ENCODE data around the gene SLC44A3. TPM values are rescaled to one million over a fixed set of nuclear protein-coding genes. Genes with fewer than 3 reads are reported as not detected.

The SLC44A3 gene
- total RNA-seq, 3 donors from 2014 or later: 2.1 to 12.6 (median 10.5) TPM

DNA sequence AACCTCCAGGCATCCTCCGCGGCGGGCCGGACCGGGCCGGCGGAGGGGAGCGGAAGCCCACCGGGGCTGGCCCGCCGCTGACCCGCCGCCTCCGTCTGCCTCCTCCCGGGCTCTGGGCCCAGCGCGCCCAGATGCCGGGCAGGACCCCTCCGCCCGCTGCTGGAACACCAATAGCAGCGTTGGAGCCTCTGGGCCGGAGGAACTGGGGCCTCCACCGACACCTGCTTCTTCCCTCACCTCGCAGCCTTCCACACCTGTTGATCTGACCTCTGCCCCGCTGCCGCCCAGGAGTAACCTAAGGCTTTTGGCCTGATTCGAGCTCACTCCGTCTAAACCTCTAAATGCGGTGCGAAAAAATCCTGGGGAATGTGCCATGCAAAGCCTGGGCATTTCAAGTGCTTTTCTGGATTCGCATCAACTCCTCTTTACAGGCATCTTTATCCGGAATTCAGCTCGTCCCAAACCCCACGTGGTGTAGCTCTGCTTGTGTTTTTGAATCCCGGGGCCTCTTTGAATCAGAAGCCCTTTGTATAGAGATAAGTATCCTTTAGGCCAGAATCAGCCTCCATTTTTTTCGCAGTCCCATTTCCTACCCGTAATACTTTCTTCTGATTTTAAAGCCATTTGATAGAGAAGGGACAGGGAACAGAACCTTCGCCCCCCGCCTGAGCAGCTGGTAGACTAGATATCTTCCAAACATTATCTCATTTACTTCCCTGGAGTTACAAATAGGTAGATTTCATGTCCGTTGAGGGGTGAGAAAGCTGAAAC, 107.4 kb downstream of the SLC44A3 start:
- no peaks in the 10 kb centered on the region for H3K36me3 ChIP-seq
- TF ChIP-seq POLR2A (IDR thresholded peaks at IDR 0.05): no peak
- TF ChIP-seq POLR2AphosphoS5 (IDR thresholded peaks at IDR 0.05): no peak
- TF ChIP-seq, protein P1, sequence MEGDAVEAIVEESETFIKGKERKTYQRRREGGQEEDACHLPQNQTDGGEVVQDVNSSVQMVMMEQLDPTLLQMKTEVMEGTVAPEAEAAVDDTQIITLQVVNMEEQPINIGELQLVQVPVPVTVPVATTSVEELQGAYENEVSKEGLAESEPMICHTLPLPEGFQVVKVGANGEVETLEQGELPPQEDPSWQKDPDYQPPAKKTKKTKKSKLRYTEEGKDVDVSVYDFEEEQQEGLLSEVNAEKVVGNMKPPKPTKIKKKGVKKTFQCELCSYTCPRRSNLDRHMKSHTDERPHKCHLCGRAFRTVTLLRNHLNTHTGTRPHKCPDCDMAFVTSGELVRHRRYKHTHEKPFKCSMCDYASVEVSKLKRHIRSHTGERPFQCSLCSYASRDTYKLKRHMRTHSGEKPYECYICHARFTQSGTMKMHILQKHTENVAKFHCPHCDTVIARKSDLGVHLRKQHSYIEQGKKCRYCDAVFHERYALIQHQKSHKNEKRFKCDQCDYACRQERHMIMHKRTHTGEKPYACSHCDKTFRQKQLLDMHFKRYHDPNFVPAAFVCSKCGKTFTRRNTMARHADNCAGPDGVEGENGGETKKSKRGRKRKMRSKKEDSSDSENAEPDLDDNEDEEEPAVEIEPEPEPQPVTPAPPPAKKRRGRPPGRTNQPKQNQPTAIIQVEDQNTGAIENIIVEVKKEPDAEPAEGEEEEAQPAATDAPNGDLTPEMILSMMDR (IDR thresholded peaks at IDR 0.05): no peak
- H3K4me1 ChIP-seq: peaks cover 0 to 5% of the 10 kb centered on the region in 2 donors
- H3K27ac ChIP-seq: peak overlapping the region; percentile 96 to 99
- H3K27me3 ChIP-seq: no peaks in the 10 kb centered on the region
- peak in 1 of 2 donors; percentile 37 for DNase-seq (ENCODE audit: low spot score in 2 of 2)
- intact Hi-C loops (cut with DNase I; ENCODE audit: low total_unique reads): loop anchor here (10.0 kb wide), 1 partner anchor 63 kb away; no protein-coding TSS in a partner anchor
- H3K4me3 ChIP-seq: peak overlapping the region; percentile 64 to 96 (median 94)
- H3K9me3 ChIP-seq: no peaks in the 10 kb centered on the region

DNA sequence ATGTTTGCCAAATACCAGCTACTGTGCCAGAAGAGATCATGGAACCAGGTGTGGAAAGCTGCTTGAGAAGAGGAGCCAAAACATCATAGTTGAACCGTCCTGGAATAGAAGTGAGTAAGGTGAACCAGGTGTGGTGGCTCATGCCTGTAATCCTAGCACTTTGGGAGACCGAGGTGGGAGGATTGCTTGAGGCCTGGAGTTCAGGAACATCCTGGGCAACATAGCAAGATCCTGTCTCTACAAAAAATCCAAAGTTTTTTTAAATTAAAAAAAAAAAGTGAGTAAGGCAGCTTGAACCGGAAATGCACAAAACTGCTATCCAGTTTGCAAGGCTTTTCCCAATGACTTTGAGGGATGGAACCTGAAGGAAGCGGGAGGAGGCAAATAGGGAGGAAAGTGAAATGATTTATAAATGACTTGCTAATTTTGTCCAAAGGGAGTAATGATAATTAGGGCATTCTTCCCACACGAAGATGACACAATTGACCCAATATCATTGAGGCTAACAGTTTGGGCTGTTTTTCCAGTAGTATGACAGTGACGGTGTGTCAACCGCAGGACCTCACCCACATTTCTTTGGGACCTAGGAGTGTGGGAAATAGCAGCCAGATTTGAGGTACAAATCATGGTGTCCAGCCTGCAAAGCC, 108.3 kb downstream of the SLC44A3 start:
- TF ChIP-seq POLR2AphosphoS5 (IDR thresholded peaks at IDR 0.05): no peak
- TF ChIP-seq POLR2A (IDR thresholded peaks at IDR 0.05): no peak
- TF ChIP-seq, protein P1 (IDR thresholded peaks at IDR 0.05): no peak
- H3K36me3 ChIP-seq: no peaks in the 10 kb centered on the region
- H3K27ac ChIP-seq: peak overlapping the region; percentile 96 to 99
- H3K27me3 ChIP-seq: no peaks in the 10 kb centered on the region
- peak overlapping the region in 2 of 3 donors; percentile 94 to 96 for H3K4me3 ChIP-seq
- H3K4me1 ChIP-seq: peaks cover 0 to 5% of the 10 kb centered on the region in 2 donors
- DNase-seq (ENCODE audit: low spot score in 2 of 2): no peak
- intact Hi-C loops (cut with DNase I; ENCODE audit: low total_unique reads): loop anchor here (10.0 kb wide), 1 partner anchor 64 kb away; no protein-coding TSS in a partner anchor
- H3K9me3 ChIP-seq: no peaks in the 10 kb centered on the region

DNA sequence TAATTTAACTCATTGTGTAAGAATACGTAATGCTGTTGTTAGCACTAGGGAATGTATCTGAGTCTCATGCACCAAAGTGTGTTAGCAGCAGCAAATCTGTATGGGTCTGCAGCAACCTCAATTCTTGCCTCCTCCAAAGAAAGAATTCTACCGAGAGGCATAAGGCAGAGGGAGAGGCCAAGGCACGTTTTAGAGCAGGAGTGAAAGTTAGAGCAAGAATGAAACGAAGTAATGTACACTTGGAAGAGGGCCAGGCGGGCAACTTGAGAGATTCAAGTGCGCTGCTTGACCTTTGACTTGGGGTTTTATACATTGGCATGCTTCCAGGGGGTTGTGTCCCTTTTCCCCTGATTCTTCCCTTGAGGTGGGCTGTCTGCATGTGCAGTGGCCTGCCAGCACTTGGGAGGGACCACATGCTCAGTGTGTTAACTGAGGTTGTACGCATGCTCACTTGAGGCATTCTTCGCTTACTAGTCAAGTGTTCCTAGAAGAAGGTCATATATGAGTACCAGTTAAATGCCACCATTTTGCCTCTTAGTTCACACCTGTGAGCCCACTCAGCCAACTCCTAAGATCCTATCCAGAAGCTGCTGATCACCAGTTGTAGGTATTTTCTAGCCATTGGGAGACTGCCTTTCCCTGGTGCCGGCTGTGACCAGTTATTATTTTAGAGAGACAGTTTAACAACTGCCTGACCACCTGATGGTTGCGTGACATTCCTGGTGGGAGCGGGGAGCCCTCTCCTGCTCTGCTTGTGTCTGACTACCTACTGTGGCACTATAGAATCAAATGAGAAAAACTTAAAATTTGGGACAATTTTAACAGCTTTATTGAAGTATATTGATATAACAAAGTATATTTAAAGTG, 109.4 kb downstream of the SLC44A3 start:
- intact Hi-C loops (cut with DNase I; ENCODE audit: low total_unique reads): loop anchor here (10.0 kb wide), 1 partner anchor 65 kb away; no protein-coding TSS in a partner anchor
- Histone ChIP-seq H3K27me3 (no peaks in the 10 kb centered on the region), H3K27ac (peak overlapping the region in 1 of 2 donors; percentile 50), H3K4me1 (no peaks in the 10 kb centered on the region), H3K36me3 (no peaks in the 10 kb centered on the region), H3K9me3 (no peaks in the 10 kb centered on the region), H3K4me3 (peak overlapping the region in 2 of 3 donors; percentile 10 to 96)
- TF ChIP-seq POLR2A (IDR thresholded peaks at IDR 0.05) (no peak), POLR2AphosphoS5 (IDR thresholded peaks at IDR 0.05) (no peak)
- TF ChIP-seq, protein P1 (IDR thresholded peaks at IDR 0.05): no peak
- no peak for DNase-seq (ENCODE audit: low spot score in 2 of 2)

DNA sequence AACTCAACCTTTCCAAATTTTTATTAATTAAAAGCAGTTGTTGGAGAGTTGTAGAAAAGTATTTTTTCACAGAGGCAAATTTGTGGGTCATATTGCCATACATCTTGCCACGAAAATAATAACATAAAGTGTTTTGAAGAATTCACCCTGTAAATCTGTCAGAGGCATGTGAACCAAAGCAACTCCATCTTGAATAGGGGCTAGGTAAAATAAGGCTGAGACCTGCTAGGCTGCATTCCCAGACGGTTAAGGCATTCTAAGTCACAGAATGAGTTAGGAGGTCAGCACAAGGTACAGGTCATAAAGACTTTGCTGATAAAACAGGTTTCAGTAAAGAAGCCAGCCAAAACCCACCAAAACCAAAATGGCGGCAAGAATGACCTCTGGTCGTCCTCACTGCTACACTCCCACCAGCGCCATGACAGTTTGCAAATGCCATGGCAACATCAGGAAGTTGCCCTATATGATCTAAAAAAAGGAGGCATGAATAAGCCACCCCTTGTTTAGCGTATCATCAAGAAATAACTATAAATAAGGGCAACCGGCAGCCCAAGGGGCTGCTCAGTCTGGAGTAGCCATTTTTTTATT, 111.2 kb downstream of the SLC44A3 start:
- H3K27ac ChIP-seq: no peak overlapping the region
- H3K36me3 ChIP-seq: no peaks in the 10 kb centered on the region
- no peaks in the 10 kb centered on the region for H3K9me3 ChIP-seq
- DNase-seq (ENCODE audit: low spot score in 2 of 2): no peak
- intact Hi-C loops (cut with DNase I; ENCODE audit: low total_unique reads): no loop called here
- TF ChIP-seq POLR2A (IDR thresholded peaks at IDR 0.05): no peak
- TF ChIP-seq POLR2AphosphoS5 (IDR thresholded peaks at IDR 0.05): no peak
- TF ChIP-seq, protein P1 (IDR thresholded peaks at IDR 0.05): no peak
- no peaks in the 10 kb centered on the region for H3K27me3 ChIP-seq
- no peaks in the 10 kb centered on the region for H3K4me1 ChIP-seq
- H3K4me3 ChIP-seq: no peak overlapping the region
